ENCODE measurements around the gene DENND1B. TPM values are rescaled to one million over a fixed set of nuclear protein-coding genes. Genes with fewer than 3 reads are reported as not detected.

Gene DENND1B
- total and polyA plus RNA-seq, 2 experiments from 2014 or later: 3.7 to 18.6 TPM

DNA sequence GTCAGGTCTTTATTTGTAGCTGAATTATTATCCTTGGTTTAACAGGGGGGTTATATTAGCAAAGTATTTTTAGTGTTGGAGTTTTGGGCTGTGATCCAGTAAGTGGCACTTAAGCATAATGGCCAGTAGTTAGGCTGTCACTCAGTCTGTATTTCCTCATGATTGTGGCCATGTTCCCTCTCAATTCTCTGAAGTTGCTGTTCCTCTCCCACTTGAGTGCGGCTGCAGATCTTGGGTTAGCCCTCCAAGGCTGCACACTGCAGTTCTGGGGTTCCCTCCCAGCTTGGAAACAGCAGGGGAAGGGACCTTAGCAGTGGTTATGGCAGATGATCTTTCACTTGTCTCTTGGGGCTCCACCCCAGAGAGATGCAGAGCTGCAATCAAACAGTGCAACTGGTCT, 23.2 kb upstream of the DENND1B start:
- WGBS (ENCODE audit: low lambda C conversion rate, missing lambda C conversion rate): 74% methylated on average over 1 of the region's 1 CpG
- H2AFZ ChIP-seq: no peak overlapping the region
- H3K36me3 ChIP-seq (replicated peaks; ENCODE audit: insufficient read depth, low read depth): no peaks in the 10 kb centered on the region
- TF ChIP-seq, protein P1, sequence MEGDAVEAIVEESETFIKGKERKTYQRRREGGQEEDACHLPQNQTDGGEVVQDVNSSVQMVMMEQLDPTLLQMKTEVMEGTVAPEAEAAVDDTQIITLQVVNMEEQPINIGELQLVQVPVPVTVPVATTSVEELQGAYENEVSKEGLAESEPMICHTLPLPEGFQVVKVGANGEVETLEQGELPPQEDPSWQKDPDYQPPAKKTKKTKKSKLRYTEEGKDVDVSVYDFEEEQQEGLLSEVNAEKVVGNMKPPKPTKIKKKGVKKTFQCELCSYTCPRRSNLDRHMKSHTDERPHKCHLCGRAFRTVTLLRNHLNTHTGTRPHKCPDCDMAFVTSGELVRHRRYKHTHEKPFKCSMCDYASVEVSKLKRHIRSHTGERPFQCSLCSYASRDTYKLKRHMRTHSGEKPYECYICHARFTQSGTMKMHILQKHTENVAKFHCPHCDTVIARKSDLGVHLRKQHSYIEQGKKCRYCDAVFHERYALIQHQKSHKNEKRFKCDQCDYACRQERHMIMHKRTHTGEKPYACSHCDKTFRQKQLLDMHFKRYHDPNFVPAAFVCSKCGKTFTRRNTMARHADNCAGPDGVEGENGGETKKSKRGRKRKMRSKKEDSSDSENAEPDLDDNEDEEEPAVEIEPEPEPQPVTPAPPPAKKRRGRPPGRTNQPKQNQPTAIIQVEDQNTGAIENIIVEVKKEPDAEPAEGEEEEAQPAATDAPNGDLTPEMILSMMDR (IDR thresholded peaks at IDR 0.05; ENCODE audit: poor library complexity): no peak
- no peak for TF ChIP-seq EZH2 (IDR thresholded peaks at IDR 0.05; ENCODE audit: borderline replicate concordance)
- TF ChIP-seq EZH2phosphoT487 (IDR thresholded peaks at IDR 0.05; ENCODE audit: low read depth, severe bottlenecking, unreplicated experiment): no peak
- no peaks in the 10 kb centered on the region for H3K9me3 ChIP-seq (ENCODE audit: low read depth)
- no peaks in the 10 kb centered on the region for H3K79me2 ChIP-seq
- H4K20me1 ChIP-seq (ENCODE audit: insufficient read depth, poor library complexity, severe bottlenecking): no peaks in the 10 kb centered on the region
- H3K27me3 ChIP-seq: no peaks in the 10 kb centered on the region
- H3K27ac ChIP-seq: no peak overlapping the region
- no peak overlapping the region for H3K4me2 ChIP-seq
- no peaks in the 10 kb centered on the region for H3K4me1 ChIP-seq (ENCODE audit: insufficient read depth)
- H3K4me3 ChIP-seq: no peak overlapping the region
- no peaks in the 10 kb centered on the region for H3K9me2 ChIP-seq (replicated peaks; ENCODE audit: insufficient read depth)
- no peak for DNase-seq (ENCODE audit: low spot score)

DNA sequence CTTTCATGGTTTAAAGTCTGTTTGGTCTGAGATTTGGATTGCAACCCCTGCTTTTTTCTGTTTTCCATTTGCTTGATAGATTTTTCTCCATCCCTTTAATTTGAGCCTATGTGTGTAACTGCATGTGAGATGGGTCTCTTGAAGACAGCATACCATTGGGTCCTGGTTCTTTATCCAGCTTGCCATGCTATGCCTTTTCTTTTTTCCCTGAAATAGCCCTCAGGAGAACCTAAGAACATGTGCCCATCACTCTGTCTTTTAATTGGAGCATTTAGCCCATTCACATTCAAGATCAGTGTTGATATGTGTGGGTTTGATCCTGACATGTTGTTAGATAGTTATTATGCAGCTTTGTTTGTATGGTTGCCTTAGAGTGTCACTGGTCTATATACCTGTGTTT, 21.7 kb upstream of the DENND1B start:
- Histone ChIP-seq H3K4me3 (no peak overlapping the region), H4K20me1 (ENCODE audit: insufficient read depth, poor library complexity, severe bottlenecking) (no peaks in the 10 kb centered on the region), H3K79me2 (no peaks in the 10 kb centered on the region), H3K9me3 (ENCODE audit: low read depth) (no peaks in the 10 kb centered on the region), H3K9me2 (replicated peaks; ENCODE audit: insufficient read depth) (no peaks in the 10 kb centered on the region), H3K27ac (no peak overlapping the region), H3K4me1 (ENCODE audit: insufficient read depth) (no peaks in the 10 kb centered on the region), H3K4me2 (no peak overlapping the region), H2AFZ (no peak overlapping the region), H3K27me3 (no peaks in the 10 kb centered on the region), H3K36me3 (replicated peaks; ENCODE audit: insufficient read depth, low read depth) (no peaks in the 10 kb centered on the region)
- TF ChIP-seq, protein P1 (IDR thresholded peaks at IDR 0.05; ENCODE audit: poor library complexity): no peak
- TF ChIP-seq EZH2phosphoT487 (IDR thresholded peaks at IDR 0.05; ENCODE audit: low read depth, severe bottlenecking, unreplicated experiment) (no peak), EZH2 (IDR thresholded peaks at IDR 0.05; ENCODE audit: borderline replicate concordance) (no peak)
- DNase-seq (ENCODE audit: low spot score): no peak

DNA sequence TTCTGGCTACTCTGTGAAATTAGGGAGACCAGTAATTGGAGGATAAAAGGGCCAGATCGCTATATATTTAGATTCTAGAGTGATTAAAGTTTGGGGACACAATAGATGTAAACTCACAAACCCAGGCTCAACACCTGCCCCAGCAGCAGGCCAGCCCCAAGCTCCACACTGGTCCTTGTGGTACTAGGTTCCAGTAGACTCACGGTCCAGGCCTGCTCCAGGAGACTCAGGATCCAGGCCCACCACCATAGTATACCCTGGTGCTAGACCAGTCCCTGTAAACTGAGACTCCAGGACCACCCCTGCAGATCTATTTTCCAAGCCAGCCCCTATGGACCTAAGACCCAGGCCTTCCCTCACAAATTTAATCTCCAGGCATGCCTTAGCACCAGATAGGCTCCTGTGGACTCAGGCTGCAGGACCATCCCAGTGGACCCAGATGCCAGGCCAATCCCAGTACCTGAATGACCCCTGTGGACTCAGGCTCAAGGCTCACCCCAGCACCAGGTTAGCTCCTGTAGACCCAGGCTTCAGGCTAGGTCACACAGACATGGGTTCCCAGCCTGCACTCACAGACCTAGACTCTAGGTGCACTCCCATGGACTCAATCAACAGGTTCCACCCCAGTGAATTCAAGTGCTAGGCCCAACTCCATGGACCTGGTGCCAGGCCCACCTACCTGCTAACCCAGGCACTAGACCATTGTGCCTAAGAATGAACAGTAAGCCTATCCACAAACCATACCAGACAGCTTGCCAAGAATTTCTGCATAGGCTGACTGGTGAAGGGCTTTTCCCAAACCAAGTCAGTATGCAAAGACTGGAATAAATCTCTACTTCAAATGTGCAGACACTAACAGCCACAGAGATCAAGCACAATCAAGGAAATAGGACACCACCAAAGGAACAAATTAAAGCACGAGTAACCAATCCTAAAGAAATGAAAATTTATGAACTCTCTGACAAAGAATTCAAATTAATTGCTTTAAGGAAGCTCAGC, 13.8 kb upstream of the DENND1B start:
- no peak for TF ChIP-seq EZH2phosphoT487 (IDR thresholded peaks at IDR 0.05; ENCODE audit: low read depth, severe bottlenecking, unreplicated experiment)
- TF ChIP-seq EZH2 (IDR thresholded peaks at IDR 0.05; ENCODE audit: borderline replicate concordance): no peak
- TF ChIP-seq, protein P1 (IDR thresholded peaks at IDR 0.05; ENCODE audit: poor library complexity): no peak
- H3K27me3 ChIP-seq: no peaks in the 10 kb centered on the region
- no peaks in the 10 kb centered on the region for H3K9me2 ChIP-seq (replicated peaks; ENCODE audit: insufficient read depth)
- no peak overlapping the region for H2AFZ ChIP-seq
- no peak overlapping the region for H3K4me2 ChIP-seq
- no peaks in the 10 kb centered on the region for H3K4me1 ChIP-seq (ENCODE audit: insufficient read depth)
- H3K79me2 ChIP-seq: no peaks in the 10 kb centered on the region
- no peak for DNase-seq (ENCODE audit: low spot score)
- no peaks in the 10 kb centered on the region for H3K36me3 ChIP-seq (replicated peaks; ENCODE audit: insufficient read depth, low read depth)
- no peaks in the 10 kb centered on the region for H4K20me1 ChIP-seq (ENCODE audit: insufficient read depth, poor library complexity, severe bottlenecking)
- no peak overlapping the region for H3K27ac ChIP-seq
- H3K4me3 ChIP-seq: no peak overlapping the region
- H3K9me3 ChIP-seq (ENCODE audit: low read depth): no peaks in the 10 kb centered on the region
- WGBS (ENCODE audit: low lambda C conversion rate, missing lambda C conversion rate): 82% methylated on average over 3 of the region's 3 CpGs
